H9 (cell line): Measurements from ENCODE around the gene UBE2Q1. TPM values are rescaled to one million over a fixed set of nuclear protein-coding genes. Genes with fewer than 3 reads are reported as not detected.

Source experiments
- DNase-seq: peaks from one replicate; pipeline ENCODE4 v3.0.0-alpha.2; 2017
- H2AFZ ChIP-seq: one replicate; pipeline ENCODE4 v1.6.1; 2013; ENCODE audit warnings: mild to moderate bottlenecking, low read length, control low read depth, moderate library complexity
- H2AK5ac ChIP-seq: 2 replicates; pipeline ENCODE4 v1.6.1; 2013; ENCODE audit warnings: low read length, control low read depth, mixed read lengths; ENCODE audit not compliant: insufficient read length
- H2BK120ac ChIP-seq: one replicate; pipeline ENCODE4 v1.6.1; 2013; ENCODE audit warnings: low read depth, mild to moderate bottlenecking, low read length, control low read depth, inconsistent platforms; ENCODE audit not compliant: poor library complexity, severe bottlenecking
- H2BK12ac ChIP-seq: 2 replicates; pipeline ENCODE4 v1.6.1; 2013; ENCODE audit warnings: low read length, control low read depth, mixed read lengths, low read depth; ENCODE audit not compliant: insufficient read length
- H2BK15ac ChIP-seq: 2 replicates; pipeline ENCODE4 v1.6.1; 2013; ENCODE audit warnings: low read depth, low read length, control low read depth
- H2BK20ac ChIP-seq: one replicate; pipeline ENCODE4 v1.6.1; 2013; ENCODE audit warnings: low read depth, mild to moderate bottlenecking, low read length, control low read depth, inconsistent platforms; ENCODE audit not compliant: poor library complexity, severe bottlenecking
- H2BK5ac ChIP-seq: 2 replicates; pipeline ENCODE4 v1.6.1; 2013; ENCODE audit warnings: low read length, control low read depth, mixed read lengths; ENCODE audit not compliant: insufficient read length
- H3K14ac ChIP-seq: 2 replicates; pipeline ENCODE4 v1.6.1; 2013; ENCODE audit warnings: low read length, control low read depth; ENCODE audit not compliant: insufficient read depth
- H3K18ac ChIP-seq: 2 replicates; pipeline ENCODE4 v1.6.1; 2013; ENCODE audit warnings: low read depth, mild to moderate bottlenecking, mixed read lengths, low read length, control low read depth; ENCODE audit not compliant: insufficient read length
- H3K23ac ChIP-seq: 2 replicates; pipeline ENCODE4 v1.6.1; 2013; ENCODE audit warnings: low read length, control low read depth, mixed read lengths, low read depth; ENCODE audit not compliant: insufficient read length
- H3K23me2 ChIP-seq: 2 replicates; pipeline ENCODE4 v1.6.1; 2013; ENCODE audit warnings: low read depth, mild to moderate bottlenecking, mixed read lengths, low read length, control low read depth; ENCODE audit not compliant: insufficient read length, poor library complexity, severe bottlenecking
- H3K27ac ChIP-seq: 2 replicates; pipeline ENCODE4 v1.5.1; 2013; ENCODE audit warnings: low read length, control low read depth, mixed read lengths, low read depth; ENCODE audit not compliant: insufficient read length
- H3K27me3 ChIP-seq: 2 replicates; pipeline ENCODE4 v1.6.1; 2013; ENCODE audit warnings: low read length, control low read depth, inconsistent platforms; ENCODE audit not compliant: insufficient read depth
- H3K4ac ChIP-seq: 2 replicates; pipeline ENCODE4 v1.6.1; 2013; ENCODE audit warnings: low read depth, mild to moderate bottlenecking, control low read depth, inconsistent platforms, low read length, moderate library complexity
- H3K4me1 ChIP-seq: 2 replicates; pipeline ENCODE4 v1.6.1; 2013; ENCODE audit warnings: low read length, control low read depth, inconsistent platforms; ENCODE audit not compliant: insufficient read depth
- H3K4me2 ChIP-seq: 2 replicates; pipeline ENCODE4 v1.6.1; 2013; ENCODE audit warnings: low read length, control low read depth, mixed read lengths; ENCODE audit not compliant: insufficient read length, insufficient read depth
- H3K56ac ChIP-seq: 2 replicates; pipeline ENCODE4 v1.6.1; 2013; ENCODE audit warnings: low read depth, mild to moderate bottlenecking, mixed read lengths, low read length, control low read depth; ENCODE audit not compliant: insufficient read length
- H3K79me1 ChIP-seq: 2 replicates; pipeline ENCODE4 v1.6.1; 2013; ENCODE audit warnings: low read depth, mild to moderate bottlenecking, moderate library complexity, low read length, control low read depth, inconsistent platforms; ENCODE audit not compliant: insufficient read depth, poor library complexity, severe bottlenecking
- H3K79me2 ChIP-seq: 2 replicates; pipeline ENCODE4 v1.6.1; 2013; ENCODE audit warnings: low read length, control low read depth, inconsistent platforms; ENCODE audit not compliant: insufficient read depth
- H3K9ac ChIP-seq: 2 replicates; pipeline ENCODE4 v1.6.1; 2013; ENCODE audit warnings: low read length, control low read depth, mixed read lengths; ENCODE audit not compliant: insufficient read length; ENCODE audit errors: extremely low read depth
- H3K9me3 ChIP-seq: one replicate; pipeline ENCODE4 v1.6.1; 2013; ENCODE audit warnings: low read depth, low read length, inconsistent platforms; ENCODE audit not compliant: control insufficient read depth
- H3T11ph ChIP-seq: one replicate; pipeline ENCODE4 v1.6.1; 2013; ENCODE audit warnings: mild to moderate bottlenecking, low read length, control low read depth, inconsistent platforms
- H4K20me1 ChIP-seq: one replicate; pipeline ENCODE4 v1.6.1; 2013; ENCODE audit not compliant: control insufficient read depth, insufficient read length, insufficient read depth
- H4K5ac ChIP-seq: 2 replicates; pipeline ENCODE4 v1.6.1; 2013; ENCODE audit warnings: low read depth, mild to moderate bottlenecking, mixed read lengths, low read length, control low read depth; ENCODE audit not compliant: insufficient read length
- H4K8ac ChIP-seq: replicated peaks from 2 replicates; pipeline ENCODE4 v1.6.1; 2013; ENCODE audit warnings: low read length, control low read depth, mixed read lengths, low read depth; ENCODE audit not compliant: insufficient read length
- H4K91ac ChIP-seq: 2 replicates; pipeline ENCODE4 v1.6.1; 2013; ENCODE audit warnings: low read depth, mild to moderate bottlenecking, moderate library complexity, mixed read lengths, low read length, control low read depth; ENCODE audit not compliant: insufficient read length
- H3K27ac Mint-ChIP-seq, 3 experiments: 2 replicates in 2 of 3; 3 replicates in 1 of 3; pipeline ENCODE4 v1.8.0; 2020 to 2021; ENCODE audit warnings: mixed read lengths in 3 of 3, mild to moderate bottlenecking in 1 of 3, moderate library complexity in 1 of 3
- H3K27me3 Mint-ChIP-seq: 2 replicates; pipeline ENCODE4 v1.8.0; 2021; ENCODE audit warnings: low read depth, mild to moderate bottlenecking, moderate library complexity, mixed read lengths
- H3K36me3 Mint-ChIP-seq, 3 experiments: 2 replicates in 2 of 3; 3 replicates in 1 of 3; pipeline ENCODE4 v1.8.0; 2020 to 2021; ENCODE audit warnings: low read depth in 3 of 3, mixed read lengths in 3 of 3; ENCODE audit not compliant: insufficient read depth in 1 of 3
- H3K4me1 Mint-ChIP-seq, 2 experiments: 2 replicates each; pipeline ENCODE4 v1.8.0; 2020; ENCODE audit warnings: mixed read lengths in 2 of 2
- H3K4me3 Mint-ChIP-seq, 2 experiments: 2 replicates in 1 of 2; 3 replicates in 1 of 2; pipeline ENCODE4 v1.8.0; 2020 to 2021; ENCODE audit warnings: mild to moderate bottlenecking in 2 of 2, mixed read lengths in 2 of 2, moderate library complexity in 1 of 2
- H3K9me3 Mint-ChIP-seq, 2 experiments: 2 replicates in 1 of 2; 3 replicates in 1 of 2; pipeline ENCODE4 v1.8.0; 2020; ENCODE audit warnings: mild to moderate bottlenecking in 2 of 2, mixed read lengths in 2 of 2, moderate library complexity in 1 of 2
- CTCF ChIP-seq: fragments of 200-600 bp; sonication (generic); conservative IDR thresholded peaks from 3 replicates; pipeline ENCODE4 v1.8.0; 2021; ENCODE audit warnings: antibody characterized with exemption, mild to moderate bottlenecking
- WGBS: extraction: QIAGEN DNeasy Blood & Tissue Kit; methylation state at CpG from one replicate; pipeline ENCODE4 v1.1.7; 2013; ENCODE audit warnings: missing lambda C conversion rate, low lambda C conversion rate, mixed read lengths; ENCODE audit not compliant: insufficient read length; ENCODE audit errors: extremely low coverage; 5-methylcytosine and 5-hydroxymethylcytosine counted together
- total RNA-seq: library from RNA; stranded (reverse); gene quantifications from 2 replicates; pipeline ENCODE4 v1.2.1, GENCODE V29; 2021

UBE2Q1 gene
- total RNA-seq, 1 experiment from 2014 or later: 108 TPM

- H3K14ac ChIP-seq: no peak overlapping the region
- Mint-ChIP-seq H3K4me1 (peaks cover 20 to 29% of the 10 kb centered on the region in 2 experiments), H3K36me3 (peaks cover 18 to 25% (median 24%) of the 10 kb centered on the region in 3 experiments; a peak in 6 of 7 replicates), H3K4me3 (no peak overlapping the region; a peak in 1 of 5 replicates), H3K27me3 (no peaks in the 10 kb centered on the region; the same call in 1 of the 2 replicates), H3K27ac (peak overlapping the region in 2 of 3 experiments; percentile 8 to 16; a peak in 3 of 7 replicates), H3K9me3 (no peaks in the 10 kb centered on the region)
- no peaks in the 10 kb centered on the region for H3K4me1 ChIP-seq
- H3K18ac ChIP-seq: no peak overlapping the region
- H4K5ac ChIP-seq: no peak overlapping the region
- no peak overlapping the region for H3K27ac ChIP-seq
- no peak overlapping the region for H2AK5ac ChIP-seq
- H2AFZ ChIP-seq: no peak overlapping the region
- no peak overlapping the region for H2BK15ac ChIP-seq
- no peak overlapping the region for H3T11ph ChIP-seq
- DNase-seq: no peak
- H3K79me2 ChIP-seq: no peaks in the 10 kb centered on the region
- H2BK120ac ChIP-seq: no peak overlapping the region
- no peak overlapping the region for H3K4me2 ChIP-seq
- no peak for TF ChIP-seq CTCF
- H3K9ac ChIP-seq: no peak overlapping the region
- H3K27me3 ChIP-seq: no peaks in the 10 kb centered on the region
- H4K8ac ChIP-seq: no peak overlapping the region
- no peaks in the 10 kb centered on the region for H3K23me2 ChIP-seq
- no peak overlapping the region for H3K4ac ChIP-seq
- no peak overlapping the region for H2BK5ac ChIP-seq
- no peak overlapping the region for H4K91ac ChIP-seq
- no peak overlapping the region for H3K23ac ChIP-seq
- H2BK12ac ChIP-seq: no peak overlapping the region
- H2BK20ac ChIP-seq: no peak overlapping the region
- WGBS: no CpG with 5 or more reads among the region's 10 CpGs
- H4K20me1 ChIP-seq: no peaks in the 10 kb centered on the region
- no peak overlapping the region for H3K56ac ChIP-seq
- H3K9me3 ChIP-seq: no peaks in the 10 kb centered on the region
- H3K79me1 ChIP-seq: no peaks in the 10 kb centered on the region
Measured at GRCh38 chr1:154575147-154575927, 16.9 kb upstream of the UBE2Q1 start.
